Lung microvascular endothelial cell (primary cell): ENCODE results near the gene WDFY2. TPM values are rescaled to one million over a fixed set of nuclear protein-coding genes. Genes with fewer than 3 reads are reported as not detected.
A peak's percentile ranks its signal among the peaks of the same experiment; 100 is the strongest.
"Not testable (repeated sequence)": the region's sequence is repeated elsewhere in the genome, so short reads cannot be mapped to it uniquely, and the experiment has no call there.

Experiments
- DNase-seq, 2 donors: peaks; one replicate each; pipeline versions ENCODE4 v3.0.0 to v3.0.0-alpha.2; 2010; ENCODE audit warnings: low read depth in 2 of 2
- total RNA-seq: library from RNA; depleted of rRNA; stranded (reverse); fragments of >200 nt; gene quantifications from 2 replicates; pipeline ENCODE4 v1.2.1, GENCODE V29; 2014

WDFY2 gene
- total RNA-seq, 1 donor from 2014 or later = 4.4 TPM

DNA sequence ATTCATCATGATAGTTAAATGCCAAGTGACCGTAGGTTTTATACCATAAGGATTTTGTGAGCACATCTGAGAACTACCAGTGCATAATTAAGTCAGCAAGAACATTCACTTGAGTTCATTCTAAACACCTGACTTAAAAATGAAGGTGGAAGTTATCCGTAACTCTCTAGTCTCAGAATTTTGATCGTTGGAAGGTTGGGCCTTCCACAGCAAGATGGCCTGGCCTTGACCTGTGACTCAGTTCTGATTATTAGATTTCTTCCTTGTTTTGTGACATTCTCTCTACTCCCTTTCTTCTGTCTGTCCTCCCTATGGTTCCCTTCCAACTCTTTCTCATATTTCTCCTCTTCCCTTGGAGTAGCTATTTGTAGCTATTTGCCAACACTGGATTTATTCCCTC lies 20.0 kb upstream of the WDFY2 start:
- DNase-seq = no peak

DNA sequence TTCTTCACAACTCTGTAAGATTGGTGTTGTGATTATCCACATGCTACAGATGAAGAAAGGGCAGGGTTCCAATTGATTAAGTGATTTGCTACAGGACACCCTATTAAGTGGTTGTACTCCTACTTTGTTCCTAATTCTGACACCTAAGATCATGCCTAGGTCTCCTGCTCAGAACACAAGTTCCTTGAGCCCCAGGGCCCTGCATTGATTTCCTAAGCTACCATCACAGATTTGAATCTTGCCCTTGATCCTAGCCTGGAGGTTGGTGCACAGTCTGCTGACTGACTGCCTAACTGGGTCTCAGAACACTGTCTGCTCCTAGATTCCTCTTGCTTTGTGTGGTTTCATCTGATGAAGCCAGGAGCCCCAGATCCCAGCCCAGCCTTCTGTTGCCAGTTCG lies 19.6 kb upstream of the WDFY2 start:
- DNase-seq = no peak

DNA sequence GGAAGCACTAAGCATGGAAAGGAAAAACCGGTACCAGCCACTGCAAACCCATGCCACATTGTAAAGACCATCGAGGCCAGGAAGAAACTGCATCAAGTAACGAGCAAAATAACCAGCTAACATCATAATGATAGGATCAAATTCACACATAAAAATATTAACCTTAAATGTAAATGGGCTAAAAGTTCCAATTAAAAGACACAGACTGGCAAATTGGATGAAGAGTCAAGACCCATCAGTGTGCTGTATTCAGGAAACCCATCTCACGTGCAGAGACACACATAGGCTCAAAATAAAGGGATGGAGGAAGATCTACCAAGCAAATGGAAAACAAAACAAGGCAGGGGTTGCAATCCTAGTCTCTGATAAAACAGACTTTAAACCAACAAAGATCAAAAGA lies 15.3 kb upstream of the WDFY2 start:
- DNase-seq = not testable (repeated sequence)

DNA sequence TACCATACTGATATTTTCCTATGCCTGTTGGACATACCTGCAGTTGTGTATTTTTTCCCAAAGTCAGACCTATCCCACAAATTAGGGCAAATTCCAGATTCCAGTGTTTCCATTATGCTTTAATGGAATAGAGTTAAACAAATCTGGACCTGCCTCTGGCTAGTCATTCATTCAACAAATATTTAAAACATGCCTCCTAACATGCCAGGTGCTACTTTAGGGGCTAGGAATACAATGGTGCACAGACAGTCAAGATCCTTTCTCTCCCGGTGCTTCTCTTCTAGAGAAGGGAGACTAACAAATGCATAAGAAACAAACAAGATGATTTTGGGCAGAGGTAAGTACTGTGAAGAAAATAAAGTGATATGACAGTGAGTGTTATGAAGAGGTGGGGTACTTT lies 7.5 kb upstream of the WDFY2 start:
- no peak for DNase-seq

DNA sequence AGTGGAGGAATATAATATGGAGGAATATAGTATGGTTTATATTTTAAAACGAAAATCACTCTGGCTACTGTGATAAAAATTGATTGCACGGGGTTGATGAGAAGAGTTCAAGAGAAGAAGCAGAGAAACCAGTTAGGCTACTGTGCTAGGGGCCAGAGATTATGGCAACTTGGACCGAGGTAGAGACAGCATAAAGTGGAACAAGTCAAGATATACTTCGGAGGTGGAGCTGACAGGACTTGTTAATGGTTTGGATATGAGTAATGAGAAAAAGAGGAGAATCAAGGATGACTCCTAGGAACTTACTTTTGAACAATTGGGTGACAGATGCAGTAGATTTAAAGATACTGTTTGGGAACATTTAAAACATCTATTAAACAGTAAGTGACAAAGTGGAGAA lies 6.6 kb upstream of the WDFY2 start:
- no peak for DNase-seq

DNA sequence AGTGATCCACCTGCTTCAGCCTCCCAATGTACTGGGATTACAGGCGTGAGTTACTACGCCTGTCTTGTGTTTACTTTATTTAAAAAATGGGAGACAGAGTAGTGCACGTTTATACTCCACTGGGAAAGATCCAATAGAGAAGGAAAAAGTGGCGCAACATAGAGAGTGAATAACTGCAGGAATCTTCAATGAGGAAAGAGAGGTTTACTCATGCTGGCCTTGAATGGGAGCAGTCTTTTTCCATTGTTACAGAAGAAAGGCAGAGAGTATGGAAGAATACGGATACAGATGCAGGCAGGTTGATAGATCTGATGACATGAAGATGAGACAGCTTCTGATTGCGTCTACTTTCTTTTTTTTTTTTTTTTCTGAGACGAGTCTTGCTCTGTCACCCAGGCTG lies 4.6 kb upstream of the WDFY2 start:
- no peak for DNase-seq

DNA sequence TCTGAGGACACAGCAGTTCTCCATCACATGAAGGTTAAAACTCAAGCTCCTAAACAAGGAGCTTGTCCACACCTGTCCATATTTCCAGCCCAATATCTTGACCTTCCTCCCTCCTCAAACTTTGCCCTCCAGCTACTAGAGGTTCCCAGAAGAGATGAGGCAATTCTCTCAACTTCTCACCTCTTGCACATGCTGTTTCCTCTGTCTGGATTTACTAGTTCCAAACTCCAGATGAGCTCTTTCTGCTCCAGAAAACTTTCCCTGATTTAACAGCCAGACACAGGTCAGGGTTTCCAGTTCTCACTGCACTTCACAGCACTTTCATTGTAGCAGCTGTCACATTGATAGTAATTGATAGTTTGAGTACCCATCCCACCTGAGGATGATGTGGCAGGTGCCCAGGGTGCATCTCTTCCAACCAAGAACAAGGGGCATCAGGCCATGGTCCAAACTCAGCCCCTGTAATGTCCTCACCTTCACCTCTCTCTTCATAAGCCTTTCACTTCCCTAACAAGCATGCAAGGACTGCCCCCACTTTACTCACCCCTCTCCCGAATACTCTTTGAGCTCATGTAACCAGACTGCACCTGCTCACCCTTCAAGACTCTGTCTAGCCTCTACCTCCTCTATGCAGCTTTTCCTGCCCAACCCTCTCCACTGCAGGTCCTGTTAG lies 3.0 kb upstream of the WDFY2 start:
- no peak for DNase-seq

DNA sequence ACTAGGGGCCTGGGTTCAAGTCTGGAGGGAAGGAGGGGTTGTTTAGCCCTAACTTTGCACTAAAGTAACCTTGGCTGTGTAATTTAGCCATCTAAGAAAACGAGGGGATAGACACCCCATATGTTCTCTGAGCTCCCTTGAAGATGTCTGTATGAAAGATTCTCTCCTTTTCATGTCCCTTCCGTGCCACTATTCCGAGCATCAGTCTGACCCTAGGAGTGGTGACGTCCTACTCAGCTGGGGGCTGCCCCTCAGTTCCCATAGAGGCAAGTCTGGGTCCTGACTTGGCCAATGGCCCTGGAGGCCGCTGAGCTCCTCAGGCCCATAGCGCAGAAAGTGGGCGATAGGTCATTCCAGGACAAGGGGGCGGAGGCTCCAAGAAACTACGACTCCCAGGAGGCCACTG lies 790 bp upstream of the WDFY2 start:
- DNase-seq = no peak

DNA sequence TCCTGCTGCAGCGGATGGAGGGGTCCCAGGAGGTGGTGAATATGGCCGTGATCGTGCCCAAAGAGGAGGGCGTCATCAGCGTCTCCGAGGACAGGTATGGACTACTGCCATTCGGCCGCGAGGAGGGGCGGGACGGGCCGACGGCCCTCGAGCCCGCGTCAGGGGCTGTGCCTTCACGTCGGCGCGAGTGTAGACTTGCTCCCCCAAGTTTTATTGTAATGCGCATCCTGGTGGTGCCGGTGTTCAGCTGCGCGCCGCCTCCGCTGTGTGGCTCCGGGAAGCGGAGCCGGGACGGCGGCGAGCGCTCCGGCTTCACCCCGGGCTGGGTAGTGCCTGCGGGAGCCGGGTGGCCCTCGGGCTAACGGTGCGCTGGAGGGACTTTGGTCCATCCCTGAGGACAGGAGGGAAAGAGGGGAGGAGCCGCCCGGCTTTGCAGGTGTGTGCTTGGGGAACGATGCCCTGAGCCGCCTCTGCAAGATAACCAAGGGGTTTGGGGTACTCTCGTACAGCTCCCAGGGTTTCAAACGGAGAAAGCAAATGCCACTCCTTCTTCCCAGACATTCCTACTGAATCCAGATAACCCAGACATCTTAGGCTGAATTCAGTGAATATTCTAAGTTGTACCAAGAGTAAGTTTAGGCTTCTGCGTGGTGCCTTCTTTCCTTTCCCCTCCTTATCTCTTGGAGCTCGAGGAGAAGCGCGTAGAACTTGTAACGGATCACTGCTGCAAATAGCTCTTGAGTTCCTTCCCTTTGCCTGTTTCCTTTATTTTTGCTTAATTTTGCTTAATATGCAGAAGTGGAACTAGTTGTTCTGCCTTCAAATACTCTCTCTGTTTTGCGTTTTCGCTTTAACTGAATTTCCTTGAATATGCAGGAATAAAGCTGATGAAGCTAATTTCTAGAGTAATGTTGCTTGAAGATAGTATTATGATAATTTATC lies 740 bp downstream of the WDFY2 start:
- peak; percentile 66 to 67 for DNase-seq

DNA sequence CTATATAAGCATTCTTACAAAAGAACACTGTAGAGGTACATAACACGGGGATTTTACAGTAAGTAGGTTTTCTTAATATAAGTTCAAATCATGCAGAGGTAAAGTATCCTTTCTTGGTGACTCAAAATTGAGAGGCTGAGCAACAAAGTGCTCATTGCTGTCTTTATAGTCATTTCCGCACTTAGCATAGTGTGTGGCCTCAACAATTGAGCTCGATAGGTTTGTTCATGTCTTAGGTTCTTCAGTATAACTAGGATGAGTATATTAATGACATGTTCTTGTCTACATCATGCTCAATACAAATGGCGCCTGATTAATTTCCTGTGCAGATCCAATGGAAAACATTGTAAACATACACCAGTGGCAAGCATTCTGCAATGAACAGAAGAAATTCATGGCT lies 1.4 kb downstream of the WDFY2 start:
- peak; percentile 9 to 59 for DNase-seq

DNA sequence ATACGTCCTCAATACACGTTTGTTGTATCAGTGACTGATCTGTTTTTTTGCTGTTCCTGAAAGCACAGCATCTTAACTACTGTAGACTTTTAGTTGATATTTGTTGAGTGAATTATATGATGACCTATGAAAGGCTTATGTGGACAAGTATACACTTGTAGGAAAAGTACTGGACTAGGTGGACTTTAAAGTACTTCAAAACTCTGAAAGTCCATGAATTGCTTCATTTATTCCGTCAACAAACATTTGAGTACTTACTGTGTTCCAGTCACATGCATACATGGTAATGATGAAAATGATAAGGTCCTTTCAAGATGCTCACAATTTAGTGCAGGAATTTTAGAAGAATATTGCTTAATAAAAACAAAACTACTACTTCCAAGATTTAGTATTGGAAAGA lies 3.1 kb downstream of the WDFY2 start:
- DNase-seq = no peak

DNA sequence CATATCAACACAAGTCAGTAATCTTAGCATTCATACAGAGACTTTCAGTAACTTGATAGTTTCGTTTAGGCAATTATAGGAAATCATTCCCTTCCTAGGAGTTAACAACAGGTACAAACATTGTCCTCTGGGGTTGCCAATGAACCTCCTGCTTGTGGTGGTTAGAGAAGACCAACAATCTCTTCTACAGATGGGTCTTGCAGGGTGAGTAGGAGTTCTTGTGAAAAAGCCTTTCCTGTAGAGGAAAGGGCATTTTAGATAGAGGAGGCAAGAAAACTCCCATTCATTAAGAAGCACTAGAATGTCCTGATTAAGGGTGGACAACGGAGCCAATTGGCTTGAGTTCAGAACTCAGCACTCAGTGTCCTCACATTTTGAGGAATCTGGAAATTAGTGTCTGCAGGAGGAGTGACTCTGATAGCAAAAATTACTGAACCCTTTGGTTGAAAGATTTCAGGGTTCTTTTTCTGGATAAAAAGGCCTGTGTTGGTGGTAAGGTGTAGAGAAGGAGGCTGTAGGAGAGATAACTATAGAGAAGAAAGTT lies 4.2 kb downstream of the WDFY2 start:
- no peak for DNase-seq

DNA sequence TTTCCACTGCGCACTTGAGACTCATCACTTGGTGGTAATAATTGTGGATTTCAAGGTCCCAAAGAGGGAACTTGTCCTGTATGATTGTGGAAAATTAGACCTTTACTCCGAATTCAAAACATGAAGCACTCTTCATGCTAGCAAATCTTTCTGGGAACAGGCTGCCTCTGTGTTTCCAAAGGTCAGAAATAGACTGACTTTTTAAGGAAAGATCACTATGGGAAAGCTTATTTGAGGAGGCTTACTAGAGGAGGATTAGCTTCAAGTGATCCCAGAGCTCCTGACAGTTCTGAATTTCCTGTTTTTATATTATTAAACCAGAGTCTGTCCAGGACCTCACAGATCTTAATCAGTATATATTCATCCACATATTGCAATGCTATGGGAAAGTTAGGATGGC lies 5.5 kb downstream of the WDFY2 start:
- no peak for DNase-seq

DNA sequence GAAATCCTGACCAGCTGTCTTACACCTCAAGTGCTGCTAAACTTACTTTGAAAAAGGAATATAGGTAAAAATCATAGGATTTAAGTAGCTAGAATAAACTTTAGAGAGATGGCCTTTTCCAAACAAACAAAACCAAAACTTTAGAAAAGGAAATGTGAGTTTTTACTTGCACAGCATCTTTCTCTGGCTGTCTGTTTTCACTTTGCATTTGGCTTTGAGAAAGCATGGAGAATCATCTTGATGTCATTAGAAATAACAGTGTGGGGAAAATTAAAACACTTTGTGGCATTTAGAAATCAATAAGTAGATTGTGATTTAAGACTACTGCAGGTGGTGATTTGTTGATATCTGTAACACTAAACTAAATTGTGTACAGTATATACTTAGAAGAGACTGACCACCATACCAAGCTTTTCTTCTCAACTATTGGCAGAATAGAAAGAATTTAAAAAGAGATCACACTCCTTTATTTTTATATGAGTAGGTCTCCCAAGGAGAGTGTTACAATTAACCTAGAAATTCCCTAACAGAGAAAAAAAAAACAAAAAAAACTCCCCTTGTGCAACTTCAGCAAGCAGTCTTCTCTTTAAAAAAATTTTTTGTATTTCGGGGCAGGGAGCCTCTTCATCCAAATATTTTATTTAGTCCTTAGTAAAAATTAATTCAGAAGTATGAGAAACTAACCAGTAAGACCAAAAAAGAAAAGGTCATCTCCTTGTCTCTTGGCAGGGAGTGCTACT lies 6.1 kb downstream of the WDFY2 start:
- DNase-seq = no peak

DNA sequence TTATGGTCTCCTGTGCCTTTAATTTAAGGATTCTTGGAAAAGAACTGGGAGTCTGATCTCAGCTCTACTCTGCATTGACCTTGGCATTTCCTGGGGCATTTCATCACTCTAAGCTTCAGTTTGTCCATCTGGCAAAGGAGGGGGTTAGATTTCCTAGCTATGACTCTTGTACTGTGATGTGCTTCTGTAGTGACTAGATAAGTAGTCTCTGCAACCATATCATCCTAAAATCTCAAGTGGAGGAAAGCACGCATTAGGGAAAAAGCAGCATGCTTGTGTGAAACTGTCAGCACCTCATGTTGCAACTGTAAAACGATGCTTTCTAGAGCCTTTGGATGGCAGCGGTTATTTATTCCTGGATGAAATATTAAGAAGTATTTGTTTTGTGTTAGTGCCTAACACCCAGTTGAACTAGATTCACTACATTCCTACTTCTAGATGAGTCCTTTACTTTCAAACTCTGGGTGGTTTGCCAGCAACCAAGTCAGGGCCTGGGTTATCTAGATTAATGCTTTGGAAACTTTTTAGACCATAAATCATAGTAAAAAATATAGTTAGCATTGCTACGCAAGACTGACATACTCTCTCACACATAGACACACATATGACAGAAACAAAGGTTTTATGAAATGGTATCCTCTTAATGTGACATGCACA lies 6.8 kb downstream of the WDFY2 start:
- DNase-seq = peak; percentile 27 to 63

DNA sequence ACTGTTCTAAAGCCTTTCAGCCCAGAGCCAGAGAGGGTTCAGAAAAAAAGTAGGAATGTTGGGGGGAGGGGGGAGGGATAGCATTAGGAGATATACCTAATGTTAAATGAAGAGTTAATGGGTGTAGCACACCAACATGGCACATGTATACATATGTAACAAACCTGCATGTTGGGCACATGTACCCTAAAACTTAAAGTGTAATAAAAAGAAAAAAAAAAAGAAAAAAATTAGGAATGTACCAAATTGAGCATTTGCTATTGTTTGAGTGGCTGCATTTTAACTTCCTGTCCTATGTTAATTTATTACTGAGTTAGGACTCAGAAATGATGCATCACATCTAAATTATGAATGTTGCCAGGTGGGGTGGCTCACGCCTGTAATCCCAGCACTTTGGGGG lies 7.7 kb downstream of the WDFY2 start:
- DNase-seq = not testable (repeated sequence)

DNA sequence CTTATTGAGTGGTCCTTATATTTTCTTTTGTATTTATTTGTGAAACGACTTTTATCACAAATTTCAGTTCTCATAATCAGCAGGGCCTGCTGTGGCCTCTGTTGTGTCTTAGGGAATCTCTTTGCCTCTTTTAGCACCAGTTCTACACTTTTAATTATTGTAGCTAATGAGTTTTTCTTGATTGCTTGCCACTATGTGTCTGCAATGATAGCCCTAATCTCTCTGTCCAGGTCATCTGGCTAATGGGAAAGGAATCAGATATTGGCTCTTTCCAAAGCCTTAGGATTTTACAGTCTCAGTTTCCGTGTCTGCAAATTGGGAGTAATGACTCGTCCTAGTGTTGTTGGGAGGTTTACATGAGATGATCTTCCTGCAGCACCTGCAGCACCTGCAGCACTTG lies 10.2 kb downstream of the WDFY2 start:
- no peak for DNase-seq

DNA sequence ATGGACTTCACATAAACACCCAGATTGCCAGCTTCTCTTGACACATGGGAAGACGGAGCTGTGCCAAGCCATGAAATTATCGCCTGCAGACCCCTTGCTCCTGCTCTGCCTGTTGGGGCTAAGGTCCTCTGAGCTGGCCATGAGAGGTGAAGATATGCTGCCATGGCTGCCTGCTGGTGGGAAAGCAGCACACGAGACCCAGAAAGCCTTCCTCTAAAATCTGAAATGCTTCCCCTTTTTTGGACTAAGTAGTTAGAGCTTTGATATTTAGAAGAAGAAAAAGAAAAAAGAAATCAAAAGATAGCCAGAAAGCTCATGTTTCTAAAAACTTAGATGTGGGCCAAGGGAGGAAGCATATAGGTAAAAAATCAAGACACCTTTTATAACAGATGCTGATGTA lies 11.2 kb downstream of the WDFY2 start:
- DNase-seq = no peak

DNA sequence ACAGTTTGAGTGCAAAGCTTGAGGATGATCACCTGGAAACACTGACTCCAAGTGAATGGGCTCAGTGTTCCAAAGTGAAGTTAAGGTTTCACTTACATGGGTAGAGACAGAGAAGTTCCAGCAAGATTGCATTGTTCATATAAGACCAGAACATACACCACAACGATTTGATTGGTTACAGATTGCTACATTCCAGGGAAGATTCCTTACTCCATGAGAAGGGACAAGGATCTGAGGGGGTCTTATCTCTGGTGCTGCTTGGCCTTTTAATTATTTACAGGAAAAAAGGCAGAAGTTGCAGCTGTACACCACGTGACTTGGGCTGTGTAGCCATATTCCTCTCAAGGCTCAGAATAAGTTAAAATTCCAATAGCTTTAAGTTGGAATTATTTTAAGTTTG lies 12.3 kb downstream of the WDFY2 start:
- no peak for DNase-seq

DNA sequence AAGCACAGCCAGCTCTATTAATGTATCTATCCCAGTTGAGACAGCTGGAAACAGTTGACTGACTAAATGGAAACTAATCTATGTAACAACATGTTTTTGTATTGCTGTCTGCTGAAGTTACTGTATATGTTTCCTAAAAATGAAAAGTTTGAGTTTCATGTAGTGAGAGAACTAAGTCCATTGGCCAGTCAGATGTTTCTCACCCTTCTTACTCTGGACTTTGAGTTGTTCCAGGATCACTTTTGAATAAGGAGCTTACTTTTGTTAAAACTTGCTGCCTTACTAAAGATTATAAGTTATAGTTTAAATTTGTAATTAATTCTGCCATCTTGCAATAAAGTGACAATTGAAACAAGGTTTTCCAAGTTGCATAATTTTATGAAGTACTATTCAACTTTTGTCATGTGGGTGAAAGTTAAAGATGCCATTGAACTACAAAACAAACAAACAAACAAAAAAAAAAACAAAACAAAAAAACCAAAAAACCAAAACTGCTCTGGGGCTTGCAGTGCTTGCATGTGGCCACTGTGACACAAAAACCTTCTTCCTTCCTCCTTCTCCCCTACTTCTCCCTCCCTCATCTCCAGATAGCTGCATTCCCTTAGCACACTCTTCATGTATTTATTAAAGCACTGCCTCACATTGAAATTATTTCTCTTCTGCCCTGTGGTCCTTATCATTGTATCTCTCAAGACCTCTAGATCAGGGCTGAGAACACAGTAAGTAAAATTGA lies 15.3 kb downstream of the WDFY2 start:
- no peak for DNase-seq

DNA sequence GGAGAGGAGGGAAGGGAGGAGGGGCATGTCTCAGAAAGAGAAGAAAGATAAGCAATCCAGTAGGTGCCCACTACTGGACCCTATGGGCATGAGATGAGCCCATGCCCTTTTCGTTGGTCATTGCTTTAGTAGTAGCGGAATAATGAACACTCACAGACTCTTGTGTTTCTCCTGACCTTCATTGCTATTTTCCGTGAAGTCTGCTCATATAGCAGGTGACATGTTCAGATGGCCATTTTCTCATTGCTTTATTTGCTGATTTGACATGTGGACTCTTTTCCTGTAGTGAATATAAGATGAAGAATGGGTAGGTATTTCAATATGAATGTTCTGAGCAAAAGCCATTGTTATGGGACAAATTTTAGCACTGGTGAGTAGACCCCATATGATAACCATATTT lies 16.4 kb downstream of the WDFY2 start:
- DNase-seq = no peak
